ENCODE results near the gene PTPN22.

Gene PTPN22

DNA sequence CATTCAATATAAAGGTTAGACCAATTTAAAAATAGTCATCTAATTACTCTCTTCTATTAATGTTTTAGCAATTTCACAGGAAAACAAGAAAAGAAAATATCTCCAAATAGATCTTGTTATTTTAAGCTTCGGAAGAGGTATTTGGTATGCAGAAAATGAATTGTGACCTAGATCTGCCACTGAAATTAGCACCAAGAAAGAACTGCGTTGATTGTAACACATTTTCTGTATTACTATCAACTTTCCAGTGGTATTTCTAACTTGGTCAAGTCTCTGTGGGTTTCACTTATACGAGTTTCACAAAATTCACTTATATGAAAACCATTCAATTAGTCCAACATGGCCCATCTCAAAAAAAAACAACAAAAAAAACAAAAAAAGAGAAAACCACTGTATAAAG is 71.0 kb downstream of the PTPN22 start:
- no peak overlapping the region for H3K4me3 ChIP-seq (ENCODE audit: low read depth, low read length)
- in situ Hi-C loops (cut with HindIII; ENCODE audit: low sequenced_read_pairs), result no loop called here
- TF ChIP-seq, protein P1, sequence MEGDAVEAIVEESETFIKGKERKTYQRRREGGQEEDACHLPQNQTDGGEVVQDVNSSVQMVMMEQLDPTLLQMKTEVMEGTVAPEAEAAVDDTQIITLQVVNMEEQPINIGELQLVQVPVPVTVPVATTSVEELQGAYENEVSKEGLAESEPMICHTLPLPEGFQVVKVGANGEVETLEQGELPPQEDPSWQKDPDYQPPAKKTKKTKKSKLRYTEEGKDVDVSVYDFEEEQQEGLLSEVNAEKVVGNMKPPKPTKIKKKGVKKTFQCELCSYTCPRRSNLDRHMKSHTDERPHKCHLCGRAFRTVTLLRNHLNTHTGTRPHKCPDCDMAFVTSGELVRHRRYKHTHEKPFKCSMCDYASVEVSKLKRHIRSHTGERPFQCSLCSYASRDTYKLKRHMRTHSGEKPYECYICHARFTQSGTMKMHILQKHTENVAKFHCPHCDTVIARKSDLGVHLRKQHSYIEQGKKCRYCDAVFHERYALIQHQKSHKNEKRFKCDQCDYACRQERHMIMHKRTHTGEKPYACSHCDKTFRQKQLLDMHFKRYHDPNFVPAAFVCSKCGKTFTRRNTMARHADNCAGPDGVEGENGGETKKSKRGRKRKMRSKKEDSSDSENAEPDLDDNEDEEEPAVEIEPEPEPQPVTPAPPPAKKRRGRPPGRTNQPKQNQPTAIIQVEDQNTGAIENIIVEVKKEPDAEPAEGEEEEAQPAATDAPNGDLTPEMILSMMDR (IDR thresholded peaks at IDR 0.05; ENCODE audit: low read depth, low read length, missing control alignments), result no peak
- no peak for DNase-seq (ENCODE audit: low read depth)

DNA sequence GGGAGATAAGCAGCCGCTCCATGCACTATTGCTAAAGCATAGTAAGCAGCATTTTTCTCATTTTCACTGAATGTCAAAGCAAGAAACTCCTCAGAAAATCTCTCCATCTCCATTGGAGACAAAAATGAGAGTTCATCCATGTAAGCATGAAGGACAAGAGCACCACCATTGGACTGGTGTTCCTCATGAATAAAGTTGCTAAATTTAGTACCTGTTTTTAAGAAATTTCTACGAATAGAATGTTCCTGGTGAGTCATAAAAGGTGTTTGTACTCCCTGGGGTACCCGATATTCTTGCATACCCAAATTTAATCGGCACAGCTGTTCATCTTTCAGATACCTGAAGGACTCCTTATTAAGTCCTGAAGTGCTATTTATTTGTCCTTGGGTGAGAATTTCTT is 74.0 kb downstream of the PTPN22 start:
- no peak for DNase-seq (ENCODE audit: low read depth)
- in situ Hi-C loops (cut with HindIII; ENCODE audit: low sequenced_read_pairs), result no loop called here
- no peak overlapping the region for H3K4me3 ChIP-seq (ENCODE audit: low read depth, low read length)
- TF ChIP-seq, protein P1 (IDR thresholded peaks at IDR 0.05; ENCODE audit: low read depth, low read length, missing control alignments), result no peak

DNA sequence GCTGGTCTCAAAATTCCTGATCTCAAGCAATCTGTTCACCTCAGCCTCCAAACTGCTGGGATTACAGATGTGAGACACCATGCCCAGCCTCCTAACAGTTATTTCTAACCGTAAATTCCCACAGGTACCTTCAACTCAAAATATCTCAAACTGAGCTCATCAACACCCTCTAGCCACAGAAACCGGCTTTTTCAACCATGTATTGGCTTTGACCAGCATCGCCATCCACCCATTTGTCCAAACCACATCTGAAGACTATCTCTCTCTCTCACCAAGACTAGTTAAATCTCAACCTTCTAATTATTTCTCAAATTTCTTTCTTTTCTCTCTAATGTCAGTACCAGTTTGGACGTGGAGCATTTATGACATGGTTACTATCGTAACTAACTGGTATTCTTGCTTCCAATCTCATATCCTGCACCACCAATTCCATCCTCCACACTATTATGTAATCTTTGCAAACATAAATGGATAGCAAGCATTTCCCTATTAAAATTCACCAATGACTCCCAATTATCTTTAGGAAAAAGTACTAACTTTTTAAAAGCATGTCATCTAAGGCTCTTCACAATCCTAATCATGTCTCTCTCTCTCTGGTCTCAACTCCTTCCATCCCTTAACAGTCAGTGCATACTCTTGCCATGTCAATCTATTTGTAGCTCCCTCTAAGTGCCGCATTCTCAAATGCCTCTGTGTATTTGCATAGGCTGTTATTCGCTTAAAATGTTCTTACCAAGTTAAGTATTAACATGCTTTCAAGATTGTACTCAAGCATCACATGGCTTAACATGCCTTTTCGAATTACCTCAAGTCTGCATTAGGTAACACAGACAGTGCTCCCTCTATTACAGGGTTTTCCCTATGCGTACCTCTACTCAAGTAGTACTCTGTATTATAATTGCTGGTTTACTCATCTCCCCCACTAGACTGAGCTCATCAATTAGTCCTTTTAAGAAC is 77.4 kb downstream of the PTPN22 start:
- in situ Hi-C loops (cut with HindIII; ENCODE audit: low sequenced_read_pairs), result no loop called here
- H3K4me3 ChIP-seq (ENCODE audit: low read depth, low read length), result no peak overlapping the region
- TF ChIP-seq, protein P1 (IDR thresholded peaks at IDR 0.05; ENCODE audit: low read depth, low read length, missing control alignments), result no peak
- no peak for DNase-seq (ENCODE audit: low read depth)

DNA sequence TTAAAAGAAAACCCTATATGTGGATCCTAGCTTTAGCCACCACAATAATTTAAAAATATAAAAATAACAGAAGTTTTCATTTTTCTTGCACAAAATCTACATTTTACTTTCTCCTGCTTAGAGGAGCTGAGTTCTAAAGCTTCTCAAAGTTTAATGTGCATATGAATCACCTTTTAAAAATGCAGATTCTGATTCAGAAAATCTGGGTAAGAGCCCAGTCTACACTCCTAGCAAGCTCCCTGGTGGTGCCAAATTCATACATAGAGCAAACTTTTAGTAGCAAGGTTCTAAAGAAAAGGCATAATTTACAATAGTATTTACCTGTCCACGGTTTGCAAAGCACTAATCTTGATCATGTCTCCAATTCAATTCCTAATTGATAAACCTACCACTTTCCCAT is 78.5 kb downstream of the PTPN22 start:
- no peak overlapping the region for H3K4me3 ChIP-seq (ENCODE audit: low read depth, low read length)
- DNase-seq (ENCODE audit: low read depth), result no peak
- in situ Hi-C loops (cut with HindIII; ENCODE audit: low sequenced_read_pairs), result no loop called here
- TF ChIP-seq, protein P1 (IDR thresholded peaks at IDR 0.05; ENCODE audit: low read depth, low read length, missing control alignments), result no peak

DNA sequence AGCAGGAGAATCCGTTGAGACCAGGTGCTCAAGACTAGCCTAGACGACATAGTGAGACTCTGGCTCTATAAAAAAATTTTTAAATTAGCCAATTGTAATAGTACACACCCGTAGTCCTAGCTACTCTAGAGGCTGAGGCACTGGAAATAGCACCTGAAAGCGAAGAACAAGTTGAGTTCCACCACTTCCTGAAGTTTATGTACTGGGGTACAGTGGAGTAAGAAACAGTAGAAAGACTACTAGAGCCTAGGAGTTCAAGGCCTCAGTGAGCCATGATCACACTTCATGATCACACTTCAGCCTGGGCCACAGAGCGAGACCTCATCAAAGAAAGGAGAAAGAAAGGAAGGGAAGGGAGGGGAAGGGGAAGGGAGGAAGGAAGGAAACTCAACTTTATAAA is 79.0 kb downstream of the PTPN22 start:
- no peak overlapping the region for H3K4me3 ChIP-seq (ENCODE audit: low read depth, low read length)
- in situ Hi-C loops (cut with HindIII; ENCODE audit: low sequenced_read_pairs), result no loop called here
- DNase-seq (ENCODE audit: low read depth), result no peak
- TF ChIP-seq, protein P1 (IDR thresholded peaks at IDR 0.05; ENCODE audit: low read depth, low read length, missing control alignments), result no peak

DNA sequence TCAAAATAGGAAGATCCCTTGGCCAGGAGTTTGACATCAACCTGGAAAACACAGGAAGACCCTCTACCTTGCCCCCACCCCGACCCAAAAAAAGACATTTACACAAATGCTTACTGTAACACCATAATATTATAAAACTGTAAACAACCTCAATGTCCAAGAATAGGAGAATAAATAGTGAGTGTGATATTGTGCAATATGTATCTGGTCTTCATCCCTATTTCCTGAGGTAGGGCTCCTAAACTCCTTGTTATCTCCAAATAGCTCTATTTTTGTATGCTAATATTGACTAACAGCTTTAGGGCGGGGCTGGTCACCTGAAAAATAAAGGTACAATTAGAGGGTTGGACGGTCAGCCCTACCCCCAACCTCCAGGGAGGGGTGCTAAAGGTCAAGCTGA is 82.7 kb downstream of the PTPN22 start:
- in situ Hi-C loops (cut with HindIII; ENCODE audit: low sequenced_read_pairs), result no loop called here

More for the DNA sequence above, 82.7 kb downstream of the PTPN22 start:
- H3K4me3 ChIP-seq (ENCODE audit: low read depth, low read length), result no peak overlapping the region
- DNase-seq (ENCODE audit: low read depth), result no peak
- TF ChIP-seq, protein P1 (IDR thresholded peaks at IDR 0.05; ENCODE audit: low read depth, low read length, missing control alignments), result no peak
